ENCODE data around the gene PDGFA.

PDGFA gene

GRCh38 chr7:455110-455928 is 64.3 kb downstream of the PDGFA start:
- no peak for DNase-seq (ENCODE audit: low read depth)
- no peak for TF ChIP-seq CTCF (IDR thresholded peaks at IDR 0.05; ENCODE audit: control insufficient read depth, extremely low read depth, insufficient read depth)
- no peak overlapping the region for H3K4me3 ChIP-seq (ENCODE audit: low read depth, low read length)

GRCh38 chr7:454356-455109 is 65.1 kb downstream of the PDGFA start:
- no peak for TF ChIP-seq CTCF (IDR thresholded peaks at IDR 0.05; ENCODE audit: control insufficient read depth, extremely low read depth, insufficient read depth)
- no peak for DNase-seq (ENCODE audit: low read depth)

GRCh38 chr7:453597-454306 is 65.9 kb downstream of the PDGFA start:
- TF ChIP-seq CTCF (IDR thresholded peaks at IDR 0.05; ENCODE audit: control insufficient read depth, extremely low read depth, insufficient read depth) = no peak
- DNase-seq (ENCODE audit: low read depth) = no peak
- H3K4me3 ChIP-seq (ENCODE audit: low read depth, low read length) = no peak overlapping the region

More at GRCh38 chr7:454356-455109, 65.1 kb downstream of the PDGFA start:
- no peak overlapping the region for H3K4me3 ChIP-seq (ENCODE audit: low read depth, low read length)

- H3K4me3 ChIP-seq (ENCODE audit: low read depth, low read length) = no peak overlapping the region
- TF ChIP-seq CTCF (IDR thresholded peaks at IDR 0.05; ENCODE audit: control insufficient read depth, extremely low read depth, insufficient read depth) = no peak
- DNase-seq (ENCODE audit: low read depth) = no peak
Measured at GRCh38 chr7:452791-453455, 66.7 kb downstream of the PDGFA start.

GRCh38 chr7:452226-452751 is 67.4 kb downstream of the PDGFA start:
- H3K4me3 ChIP-seq (ENCODE audit: low read depth, low read length) = no peak overlapping the region
- no peak for DNase-seq (ENCODE audit: low read depth)
- no peak for TF ChIP-seq CTCF (IDR thresholded peaks at IDR 0.05; ENCODE audit: control insufficient read depth, extremely low read depth, insufficient read depth)
